ENCODE data around the gene TYSND1. TPM values are rescaled to one million over a fixed set of nuclear protein-coding genes. Genes with fewer than 3 reads are reported as not detected.
"Not testable (repeated sequence)": the region's sequence is repeated elsewhere in the genome, so short reads cannot be mapped to it uniquely, and the experiment has no call there.

Gene TYSND1
- total RNA-seq, 2 donors from 2014 or later, result 8.0 to 13.3 TPM

- Mint-ChIP-seq H3K27me3 (no peaks in the 10 kb centered on the region), H3K36me3 (no peaks in the 10 kb centered on the region), H3K27ac (peak overlapping the region in 1 of 2 donors; percentile 39), H3K4me3 (no peak overlapping the region), H3K4me1 (ENCODE audit: low read depth in 2 of 2) (peaks cover 0 to 3% of the 10 kb centered on the region in 2 donors), H3K9me3 (no peaks in the 10 kb centered on the region)
- ATAC-seq (peak in 1 of 2 donors; percentile 53), DNase-seq (ENCODE audit: low spot score) (no peak)
Observed at GRCh38 chr10:70106958-70107791, 39.3 kb downstream of the TYSND1 start.

GRCh38 chr10:70101668-70102067 lies 44.8 kb downstream of the TYSND1 start:
- H3K27ac Mint-ChIP-seq, result no peak overlapping the region
- H3K27me3 Mint-ChIP-seq, result no peaks in the 10 kb centered on the region
- no peaks in the 10 kb centered on the region for H3K4me1 Mint-ChIP-seq (ENCODE audit: low read depth in 2 of 2)
- no peaks in the 10 kb centered on the region for H3K9me3 Mint-ChIP-seq
- ATAC-seq, result no peak
- no peak overlapping the region for H3K4me3 Mint-ChIP-seq
- no peak for DNase-seq (ENCODE audit: low spot score)
- no peaks in the 10 kb centered on the region for H3K36me3 Mint-ChIP-seq

- H3K4me1 Mint-ChIP-seq (ENCODE audit: low read depth in 2 of 2); H3K27ac Mint-ChIP-seq; H3K4me3 Mint-ChIP-seq; H3K36me3 Mint-ChIP-seq; DNase-seq (ENCODE audit: low spot score); ATAC-seq; H3K27me3 Mint-ChIP-seq; H3K9me3 Mint-ChIP-seq: not testable (repeated sequence)
Observed at GRCh38 chr10:70101068-70101562, 45.4 kb downstream of the TYSND1 start.

- Mint-ChIP-seq H3K4me1 (ENCODE audit: low read depth in 2 of 2) (peaks cover 18 to 22% of the 10 kb centered on the region in 2 donors), H3K9me3 (no peaks in the 10 kb centered on the region), H3K4me3 (no peak overlapping the region), H3K27ac (no peak overlapping the region), H3K36me3 (no peaks in the 10 kb centered on the region), H3K27me3 (no peaks in the 10 kb centered on the region)
- DNase-seq (ENCODE audit: low spot score) (no peak), ATAC-seq (no peak)
Observed at GRCh38 chr10:70098271-70098670, 48.2 kb downstream of the TYSND1 start.

- no peaks in the 10 kb centered on the region for H3K9me3 Mint-ChIP-seq
- ATAC-seq, result no peak
- H3K36me3 Mint-ChIP-seq, result no peaks in the 10 kb centered on the region
- no peak overlapping the region for H3K4me3 Mint-ChIP-seq
- peaks cover 26% of the 10 kb centered on the region in 2 donors for H3K4me1 Mint-ChIP-seq (ENCODE audit: low read depth in 2 of 2)
- no peak for DNase-seq (ENCODE audit: low spot score)
- H3K27me3 Mint-ChIP-seq, result no peaks in the 10 kb centered on the region
- no peak overlapping the region for H3K27ac Mint-ChIP-seq
Observed at GRCh38 chr10:70097459-70097858, 49.0 kb downstream of the TYSND1 start.

- H3K36me3 Mint-ChIP-seq, result no peaks in the 10 kb centered on the region
- no peaks in the 10 kb centered on the region for H3K9me3 Mint-ChIP-seq
- H3K4me3 Mint-ChIP-seq, result no peak overlapping the region
- no peak for DNase-seq (ENCODE audit: low spot score)
- H3K27ac Mint-ChIP-seq, result no peak overlapping the region
- ATAC-seq, result no peak
- H3K27me3 Mint-ChIP-seq, result no peaks in the 10 kb centered on the region
- peaks cover 32% of the 10 kb centered on the region in 2 donors for H3K4me1 Mint-ChIP-seq (ENCODE audit: low read depth in 2 of 2)
Observed at GRCh38 chr10:70096705-70097420, 49.6 kb downstream of the TYSND1 start.

GRCh38 chr10:70096016-70096704 lies 50.3 kb downstream of the TYSND1 start:
- no peaks in the 10 kb centered on the region for H3K36me3 Mint-ChIP-seq
- H3K4me3 Mint-ChIP-seq, result no peak overlapping the region
- peaks cover 36 to 37% of the 10 kb centered on the region in 2 donors for H3K4me1 Mint-ChIP-seq (ENCODE audit: low read depth in 2 of 2)
- H3K27me3 Mint-ChIP-seq, result no peaks in the 10 kb centered on the region
- DNase-seq (ENCODE audit: low spot score), result no peak
- no peak overlapping the region for H3K27ac Mint-ChIP-seq
- H3K9me3 Mint-ChIP-seq, result no peaks in the 10 kb centered on the region
- no peak for ATAC-seq

- Mint-ChIP-seq H3K27ac (no peak overlapping the region), H3K4me1 (ENCODE audit: low read depth in 2 of 2) (peaks cover 36 to 37% of the 10 kb centered on the region in 2 donors), H3K4me3 (peak overlapping the region; percentile 8), H3K36me3 (no peaks in the 10 kb centered on the region), H3K27me3 (no peaks in the 10 kb centered on the region), H3K9me3 (no peaks in the 10 kb centered on the region)
- no peak for ATAC-seq
- DNase-seq (ENCODE audit: low spot score), result no peak
Observed at GRCh38 chr10:70094250-70094649, 52.2 kb downstream of the TYSND1 start.

- no peaks in the 10 kb centered on the region for H3K27me3 Mint-ChIP-seq
- H3K36me3 Mint-ChIP-seq, result no peaks in the 10 kb centered on the region
- H3K27ac Mint-ChIP-seq, result peak overlapping the region; percentile 88 to 96
- H3K4me3 Mint-ChIP-seq, result peak overlapping the region; percentile 66
- DNase-seq (ENCODE audit: low spot score), result no peak
- no peaks in the 10 kb centered on the region for H3K9me3 Mint-ChIP-seq
- H3K4me1 Mint-ChIP-seq (ENCODE audit: low read depth in 2 of 2), result peaks cover 36 to 37% of the 10 kb centered on the region in 2 donors
- ATAC-seq, result peak; percentile 64 to 73
Observed at GRCh38 chr10:70093335-70093944, 53.1 kb downstream of the TYSND1 start.

- ATAC-seq, result no peak
- H3K9me3 Mint-ChIP-seq, result no peaks in the 10 kb centered on the region
- H3K36me3 Mint-ChIP-seq, result no peaks in the 10 kb centered on the region
Observed at GRCh38 chr10:70092389-70092718, 54.1 kb downstream of the TYSND1 start.

GRCh38 chr10:70090951-70091350 lies 55.5 kb downstream of the TYSND1 start:
- no peak overlapping the region for H3K27ac Mint-ChIP-seq
- no peaks in the 10 kb centered on the region for H3K9me3 Mint-ChIP-seq
- no peaks in the 10 kb centered on the region for H3K36me3 Mint-ChIP-seq
- no peak overlapping the region for H3K4me3 Mint-ChIP-seq
- H3K4me1 Mint-ChIP-seq (ENCODE audit: low read depth in 2 of 2), result peaks cover 29 to 33% of the 10 kb centered on the region in 2 donors
- DNase-seq (ENCODE audit: low spot score) (no peak), ATAC-seq (no peak)
- H3K27me3 Mint-ChIP-seq, result no peaks in the 10 kb centered on the region

More at GRCh38 chr10:70092389-70092718, 54.1 kb downstream of the TYSND1 start:
- Mint-ChIP-seq H3K4me3 (peak overlapping the region; percentile 66), H3K27ac (peak overlapping the region; percentile 88 to 96), H3K4me1 (ENCODE audit: low read depth in 2 of 2) (peaks cover 36 to 37% of the 10 kb centered on the region in 2 donors), H3K27me3 (no peaks in the 10 kb centered on the region)
- DNase-seq (ENCODE audit: low spot score), result no peak

- Mint-ChIP-seq H3K27me3 (no peaks in the 10 kb centered on the region), H3K9me3 (no peaks in the 10 kb centered on the region), H3K4me1 (ENCODE audit: low read depth in 2 of 2) (peaks cover 27 to 33% of the 10 kb centered on the region in 2 donors), H3K36me3 (no peaks in the 10 kb centered on the region), H3K4me3 (no peak overlapping the region), H3K27ac (no peak overlapping the region)
- ATAC-seq, result no peak
- no peak for DNase-seq (ENCODE audit: low spot score)
Observed at GRCh38 chr10:70090013-70090412, 56.5 kb downstream of the TYSND1 start.

GRCh38 chr10:70088308-70088698 lies 58.2 kb downstream of the TYSND1 start:
- no peak overlapping the region for H3K27ac Mint-ChIP-seq
- DNase-seq (ENCODE audit: low spot score), result no peak
- no peaks in the 10 kb centered on the region for H3K36me3 Mint-ChIP-seq
- peaks cover 14 to 19% of the 10 kb centered on the region in 2 donors for H3K4me1 Mint-ChIP-seq (ENCODE audit: low read depth in 2 of 2)
- no peaks in the 10 kb centered on the region for H3K27me3 Mint-ChIP-seq
- H3K9me3 Mint-ChIP-seq, result no peaks in the 10 kb centered on the region
- ATAC-seq, result no peak
- no peak overlapping the region for H3K4me3 Mint-ChIP-seq
